Testis (tissue), 3 donors: ENCODE measurements around the gene PARP8. TPM values are rescaled to one million over a fixed set of nuclear protein-coding genes. Genes with fewer than 3 reads are reported as not detected.
"Not testable (repeated sequence)": the region's sequence is repeated elsewhere in the genome, so short reads cannot be mapped to it uniquely, and the experiment has no call there.

ENCODE experiments used
- DNase-seq: peaks from one replicate; pipeline ENCODE4 v3.0.0-alpha.2; 2019
- H3K27ac ChIP-seq, 2 donors: fragments of 200-600 bp; sonication (generic); one replicate each; pipeline ENCODE4 v1.5.1; 2019
- H3K27me3 ChIP-seq: fragments of 200-600 bp; sonication (generic); one replicate; pipeline ENCODE4 v1.5.1; 2019
- H3K36me3 ChIP-seq: fragments of 200-600 bp; sonication (generic); one replicate; pipeline ENCODE4 v1.5.1; 2017; ENCODE audit warnings: low read depth; ENCODE audit errors: missing control alignments
- H3K4me1 ChIP-seq: fragments of 200-600 bp; sonication (generic); one replicate; pipeline ENCODE4 v1.5.1; 2019
- H3K4me3 ChIP-seq, 2 donors: fragments of 200-600 bp; sonication (generic); one replicate each; pipeline ENCODE4 v1.5.1; 2017 to 2019
- H3K9me3 ChIP-seq: fragments of 200-600 bp; sonication (generic); one replicate; pipeline ENCODE4 v1.5.1; 2017
- POLR2A ChIP-seq: fragments of 450-650 bp; IDR thresholded peaks from one replicate; pipeline ENCODE4 v1.6.1; 2017; ENCODE audit warnings: antibody characterized with exemption, mild to moderate bottlenecking, moderate library complexity
- WGBS, 2 donors: methylation state at CpG; one replicate each; pipeline ENCODE4 v1.1.5; 2018; 5-methylcytosine and 5-hydroxymethylcytosine counted together
- intact Hi-C: fragments of 100-400 bp; cut with DNase I; formaldehyde crosslinking; loops from one replicate; pipeline ENCODE4 v1.15.1; 2023; ENCODE audit warnings: low total_unique reads
- polyA plus RNA-seq: library from polyadenylated mRNA; stranded (reverse); fragments of 350-450 nt; fragmentation: Illumina TruSeq; extraction: RNeasy Lipid Tissue Mini Kit (QIAGEN cat#74804); gene quantifications from one replicate; pipeline ENCODE4 v1.2.3, GENCODE V29; 2014; ENCODE audit warnings: low read depth, low replicate concordance; ENCODE audit not compliant: insufficient read depth
- total RNA-seq, 2 donors: library from RNA; depleted of rRNA; stranded (reverse); fragments of >200 nt; gene quantifications; one replicate each; pipeline ENCODE4 v1.2.3, GENCODE V29; 2016
- TF ChIP-seq, protein P1 (sequence below), 3 experiments: fragments of 450-650 bp in 2 of 3; fragments of 200-600 bp in 1 of 3; sonication (generic) in 1 of 3; IDR thresholded peaks; one replicate each; pipeline ENCODE4 v1.5.1; 2016 to 2019; ENCODE audit warnings: antibody characterized with exemption in 3 of 3, mild to moderate bottlenecking in 2 of 3, moderate library complexity in 1 of 3

Gene PARP8
- total and polyA plus RNA-seq, 3 donors from 2014 or later: 14.4 to 24.3 (median 18.0) TPM

GRCh38 chr5:50658246-50658645 is 8.2 kb upstream of the PARP8 start:
- intact Hi-C loops: no loop called here
- WGBS, 2 donors: 60 to 65% methylated on average over 1 of the region's 1 CpG
- no peak overlapping the region for H3K27ac ChIP-seq

GRCh38 chr5:50663636-50664035 is 2.8 kb upstream of the PARP8 start:
- WGBS, 2 donors: 79 to 82% methylated on average over 4 of the region's 4 CpGs
- DNase-seq: peak; percentile 27
- Histone ChIP-seq H3K4me3 (no peak overlapping the region), H3K27ac (no peak overlapping the region), H3K9me3 (no peaks in the 10 kb centered on the region), H3K27me3 (no peaks in the 10 kb centered on the region), H3K4me1 (no peaks in the 10 kb centered on the region), H3K36me3 (no peaks in the 10 kb centered on the region)
- no peak for TF ChIP-seq POLR2A
- TF ChIP-seq, protein P1, sequence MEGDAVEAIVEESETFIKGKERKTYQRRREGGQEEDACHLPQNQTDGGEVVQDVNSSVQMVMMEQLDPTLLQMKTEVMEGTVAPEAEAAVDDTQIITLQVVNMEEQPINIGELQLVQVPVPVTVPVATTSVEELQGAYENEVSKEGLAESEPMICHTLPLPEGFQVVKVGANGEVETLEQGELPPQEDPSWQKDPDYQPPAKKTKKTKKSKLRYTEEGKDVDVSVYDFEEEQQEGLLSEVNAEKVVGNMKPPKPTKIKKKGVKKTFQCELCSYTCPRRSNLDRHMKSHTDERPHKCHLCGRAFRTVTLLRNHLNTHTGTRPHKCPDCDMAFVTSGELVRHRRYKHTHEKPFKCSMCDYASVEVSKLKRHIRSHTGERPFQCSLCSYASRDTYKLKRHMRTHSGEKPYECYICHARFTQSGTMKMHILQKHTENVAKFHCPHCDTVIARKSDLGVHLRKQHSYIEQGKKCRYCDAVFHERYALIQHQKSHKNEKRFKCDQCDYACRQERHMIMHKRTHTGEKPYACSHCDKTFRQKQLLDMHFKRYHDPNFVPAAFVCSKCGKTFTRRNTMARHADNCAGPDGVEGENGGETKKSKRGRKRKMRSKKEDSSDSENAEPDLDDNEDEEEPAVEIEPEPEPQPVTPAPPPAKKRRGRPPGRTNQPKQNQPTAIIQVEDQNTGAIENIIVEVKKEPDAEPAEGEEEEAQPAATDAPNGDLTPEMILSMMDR (IDR thresholded peaks at IDR 0.05): no peak
- intact Hi-C loops: no loop called here

More at GRCh38 chr5:50658246-50658645, 8.2 kb upstream of the PARP8 start:
- H3K36me3 ChIP-seq: no peaks in the 10 kb centered on the region
- no peaks in the 10 kb centered on the region for H3K9me3 ChIP-seq
- no peak overlapping the region for H3K4me3 ChIP-seq
- H3K27me3 ChIP-seq: no peaks in the 10 kb centered on the region
- DNase-seq: no peak
- TF ChIP-seq, protein P1 (IDR thresholded peaks at IDR 0.05): no peak
- TF ChIP-seq POLR2A: no peak
- H3K4me1 ChIP-seq: no peaks in the 10 kb centered on the region

DNA sequence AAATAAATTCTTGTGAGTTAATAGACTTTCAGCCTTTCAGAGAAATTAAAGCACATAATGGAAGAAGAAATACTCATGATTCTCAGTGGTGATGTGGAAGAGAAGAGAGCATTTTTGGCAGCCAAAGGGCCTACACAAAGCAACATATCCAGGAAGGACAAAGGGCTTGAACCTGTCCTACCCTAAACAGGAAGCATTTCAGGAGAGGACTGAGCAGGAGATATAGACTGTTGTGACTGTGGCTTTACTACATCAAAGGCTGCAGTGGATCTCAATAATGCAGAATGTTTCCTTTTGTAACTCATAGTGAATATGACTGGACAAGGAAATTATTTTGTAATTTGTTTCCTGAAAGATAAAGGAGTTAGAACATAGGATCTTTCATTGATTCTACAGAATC is 1.3 kb upstream of the PARP8 start:
- no peak for DNase-seq
- Histone ChIP-seq H3K27me3 (no peaks in the 10 kb centered on the region), H3K36me3 (no peaks in the 10 kb centered on the region), H3K4me3 (no peak overlapping the region), H3K9me3 (no peaks in the 10 kb centered on the region), H3K4me1 (no peaks in the 10 kb centered on the region), H3K27ac (no peak overlapping the region)
- TF ChIP-seq, protein P1 (IDR thresholded peaks at IDR 0.05): no peak
- TF ChIP-seq POLR2A: no peak
- intact Hi-C loops: no loop called here

GRCh38 chr5:50665761-50666202 is 655 bp upstream of the PARP8 start:
- Histone ChIP-seq H3K4me3 (peak overlapping the region; percentile 78 to 87), H3K27ac (peak overlapping the region in 1 of 2 donors; percentile 81)
- H3K27me3 ChIP-seq, H3K4me1 ChIP-seq, DNase-seq, intact Hi-C loops, H3K36me3 ChIP-seq, H3K9me3 ChIP-seq: not testable (repeated sequence)
- WGBS, 2 donors: 38 to 39% methylated on average over 8 of the region's 8 CpGs

- Histone ChIP-seq H3K27me3 (no peaks in the 10 kb centered on the region), H3K36me3 (no peaks in the 10 kb centered on the region), H3K4me3 (peak overlapping the region; percentile 78 to 87), H3K27ac (peak overlapping the region; percentile 81 to 87), H3K9me3 (no peaks in the 10 kb centered on the region), H3K4me1 (no peaks in the 10 kb centered on the region)
- DNase-seq: peak; percentile 63
- TF ChIP-seq, protein P1 (IDR thresholded peaks at IDR 0.05): no peak
- no peak for TF ChIP-seq POLR2A
- WGBS, 2 donors: 0% methylated on average over 21 to 35 of the region's 46 CpGs
- intact Hi-C loops: no loop called here
Observed at GRCh38 chr5:50667023-50667652, 701 bp downstream of the PARP8 start.
